ENCODE data around the gene XAGE3.

DNA sequence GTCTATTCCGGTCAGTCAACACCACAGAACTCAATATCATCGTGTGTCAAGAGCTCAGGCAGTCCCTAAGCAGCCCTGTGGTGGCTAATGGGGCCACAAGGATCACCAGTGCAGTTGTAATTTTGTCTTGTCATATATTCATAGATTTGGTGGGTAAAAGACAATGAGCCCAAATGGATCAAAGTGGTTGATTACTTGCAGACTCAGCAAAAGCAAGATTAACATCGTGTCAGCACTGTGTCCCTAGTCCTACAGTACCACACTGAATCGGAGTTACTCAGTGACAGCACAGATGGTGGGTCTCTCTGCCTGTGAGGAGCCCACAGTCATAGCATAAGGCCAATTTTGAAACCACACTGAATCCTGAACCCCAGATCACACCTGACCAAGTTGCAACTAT is 48.1 kb downstream of the XAGE3 start:
- TF ChIP-seq, protein P1, sequence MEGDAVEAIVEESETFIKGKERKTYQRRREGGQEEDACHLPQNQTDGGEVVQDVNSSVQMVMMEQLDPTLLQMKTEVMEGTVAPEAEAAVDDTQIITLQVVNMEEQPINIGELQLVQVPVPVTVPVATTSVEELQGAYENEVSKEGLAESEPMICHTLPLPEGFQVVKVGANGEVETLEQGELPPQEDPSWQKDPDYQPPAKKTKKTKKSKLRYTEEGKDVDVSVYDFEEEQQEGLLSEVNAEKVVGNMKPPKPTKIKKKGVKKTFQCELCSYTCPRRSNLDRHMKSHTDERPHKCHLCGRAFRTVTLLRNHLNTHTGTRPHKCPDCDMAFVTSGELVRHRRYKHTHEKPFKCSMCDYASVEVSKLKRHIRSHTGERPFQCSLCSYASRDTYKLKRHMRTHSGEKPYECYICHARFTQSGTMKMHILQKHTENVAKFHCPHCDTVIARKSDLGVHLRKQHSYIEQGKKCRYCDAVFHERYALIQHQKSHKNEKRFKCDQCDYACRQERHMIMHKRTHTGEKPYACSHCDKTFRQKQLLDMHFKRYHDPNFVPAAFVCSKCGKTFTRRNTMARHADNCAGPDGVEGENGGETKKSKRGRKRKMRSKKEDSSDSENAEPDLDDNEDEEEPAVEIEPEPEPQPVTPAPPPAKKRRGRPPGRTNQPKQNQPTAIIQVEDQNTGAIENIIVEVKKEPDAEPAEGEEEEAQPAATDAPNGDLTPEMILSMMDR (IDR thresholded peaks at IDR 0.05; ENCODE audit: low read depth, low read length) = no peak
- TF ChIP-seq POLR2A (IDR thresholded peaks at IDR 0.05; ENCODE audit: extremely low read depth, insufficient read length) = no peak
